Dermis blood vessel endothelial cell (primary cell): ENCODE data around the gene TMF1. TPM values are rescaled to one million over a fixed set of nuclear protein-coding genes. Genes with fewer than 3 reads are reported as not detected.

ENCODE experiments used
- DNase-seq: peaks from one replicate; pipeline ENCODE4 v3.0.0; 2010
- total RNA-seq: library from RNA; depleted of rRNA; stranded (reverse); fragments of >200 nt; gene quantifications from 2 replicates; pipeline ENCODE4 v1.2.3, GENCODE V29; 2014

The TMF1 gene
- total RNA-seq, 1 donor from 2014 or later, result 37.8 TPM

DNA sequence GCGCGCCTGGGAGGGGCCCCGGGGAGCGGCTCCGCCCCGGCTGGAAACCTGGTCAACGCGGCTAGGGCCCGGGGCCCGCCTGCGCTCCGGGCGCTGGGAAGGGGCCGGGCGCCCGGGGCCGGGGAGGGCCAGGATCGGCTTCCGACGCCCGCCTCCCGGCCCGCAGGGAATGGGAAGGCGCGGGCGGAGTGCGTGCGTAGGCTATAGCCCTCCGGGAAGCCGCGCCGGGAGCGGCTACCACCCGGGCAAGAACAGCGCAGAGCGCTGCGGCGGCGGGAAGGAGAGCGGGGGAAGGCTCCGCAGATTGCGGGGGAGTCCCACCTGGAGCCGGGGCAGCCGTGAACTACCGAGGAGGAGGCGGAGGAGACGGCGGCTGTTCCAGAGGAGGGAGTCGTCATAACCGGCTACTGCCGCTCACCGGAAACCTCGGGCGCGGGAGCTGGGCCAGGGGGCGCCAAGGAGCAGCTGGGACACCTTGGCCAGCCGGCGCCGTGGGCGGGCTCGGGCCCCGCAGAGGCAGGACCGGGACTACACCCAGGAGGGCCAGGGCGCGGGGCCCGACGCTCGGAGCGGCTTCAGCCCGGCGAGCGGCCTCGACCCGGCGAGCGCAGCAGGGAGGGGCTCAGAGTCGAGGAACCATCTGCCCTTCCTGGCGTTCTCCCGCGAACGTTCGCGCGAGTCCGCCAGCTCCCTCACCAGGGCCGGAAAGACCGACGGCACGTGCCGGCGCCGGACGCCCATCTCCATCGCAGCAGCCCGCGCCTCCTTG lies 38.7 kb downstream of the TMF1 start, which contains the start of gene EOGT:
Gene EOGT (minus strand): TSS at position 432 of the 769 bp plus-strand sequence. CDS start 3,838 bp downstream, outside the sequence.
- DNase-seq, result peak; percentile 95

DNA sequence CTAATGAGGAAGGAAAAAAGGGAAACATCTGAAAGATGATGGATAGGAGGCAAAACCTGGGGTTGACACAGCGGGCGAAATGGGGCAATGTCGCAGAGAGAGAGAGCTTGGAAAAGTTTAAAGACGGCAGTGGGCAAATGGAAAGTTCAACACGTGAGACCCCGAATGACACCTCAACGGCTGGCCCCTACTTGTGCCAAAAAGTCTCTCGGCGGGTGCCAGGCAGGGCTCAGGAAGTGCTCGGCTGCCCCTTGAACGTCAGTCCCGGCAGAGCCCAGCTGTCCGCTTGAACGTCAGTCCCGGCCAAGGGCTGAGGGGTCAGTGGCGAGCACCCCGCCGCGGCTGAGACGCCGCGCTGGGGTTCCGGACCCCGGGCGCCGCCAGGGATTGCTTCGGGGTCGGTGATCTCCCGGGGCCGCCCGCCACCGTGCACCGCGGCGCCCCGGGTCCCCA lies 39.3 kb downstream of the TMF1 start:
- peak; percentile 79 for DNase-seq

DNA sequence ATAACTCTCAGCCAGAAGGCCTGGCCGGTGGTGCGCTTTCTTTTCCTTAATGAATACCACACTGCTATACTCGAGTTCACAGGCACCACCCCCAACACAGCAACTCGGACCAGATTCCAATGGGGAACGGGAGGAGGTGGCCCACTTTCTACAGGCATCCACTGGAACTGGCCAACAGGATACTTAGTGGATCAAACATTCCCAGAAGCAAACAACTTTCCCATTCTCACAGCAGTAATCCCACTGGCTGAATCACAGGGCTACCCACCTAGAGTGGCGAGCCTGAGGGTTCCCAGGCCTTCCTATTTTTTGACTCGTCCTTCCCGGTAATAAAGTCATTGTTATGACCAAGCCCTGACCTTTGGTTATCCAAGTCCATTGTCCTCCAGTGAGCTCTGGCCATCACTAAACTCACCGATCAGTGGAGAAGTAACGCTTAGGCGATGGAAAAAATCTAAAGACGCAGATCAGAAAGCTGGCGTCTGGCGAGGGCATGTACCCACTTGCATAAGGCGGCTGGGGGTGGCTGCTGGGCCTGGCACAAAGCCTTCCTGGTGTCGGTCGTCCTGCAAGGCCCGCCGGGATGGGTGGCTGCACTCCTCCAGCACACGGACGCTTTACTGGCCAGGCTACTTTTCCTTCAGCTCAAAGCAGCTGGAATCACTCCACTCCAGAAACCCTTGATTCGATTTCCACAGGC lies 39.9 kb downstream of the TMF1 start:
- DNase-seq, result peak; percentile 32

DNA sequence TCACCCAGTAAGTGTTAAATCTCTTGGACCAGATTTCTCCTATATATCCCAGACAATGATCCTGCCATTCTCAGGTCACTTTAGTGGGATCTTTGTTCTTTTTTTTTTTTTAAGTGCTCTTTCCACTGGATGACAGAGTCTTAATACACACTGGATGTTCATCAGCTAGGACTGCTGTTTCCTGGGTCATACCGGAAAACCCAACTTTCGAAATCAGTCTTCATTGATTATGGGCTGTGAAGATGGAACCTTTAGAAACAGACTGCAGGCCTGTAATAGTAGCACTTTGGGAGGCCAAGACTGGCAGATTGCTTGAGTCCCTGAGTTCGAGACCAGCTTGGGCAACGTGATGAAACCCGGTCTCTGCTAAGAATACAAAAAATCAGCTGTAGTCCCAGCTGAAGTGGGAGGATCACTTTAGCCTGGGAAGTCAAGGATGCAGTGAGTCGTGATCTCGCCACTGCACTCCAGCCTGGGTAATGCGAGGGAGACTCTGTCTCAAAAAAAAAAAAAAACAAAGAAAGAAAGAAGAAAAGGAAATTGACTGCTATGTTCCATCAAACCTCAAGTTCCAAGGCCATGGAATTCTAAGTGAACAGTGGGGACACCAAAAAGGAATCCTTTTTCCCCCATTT lies 40.9 kb downstream of the TMF1 start:
- peak; percentile 25 for DNase-seq

DNA sequence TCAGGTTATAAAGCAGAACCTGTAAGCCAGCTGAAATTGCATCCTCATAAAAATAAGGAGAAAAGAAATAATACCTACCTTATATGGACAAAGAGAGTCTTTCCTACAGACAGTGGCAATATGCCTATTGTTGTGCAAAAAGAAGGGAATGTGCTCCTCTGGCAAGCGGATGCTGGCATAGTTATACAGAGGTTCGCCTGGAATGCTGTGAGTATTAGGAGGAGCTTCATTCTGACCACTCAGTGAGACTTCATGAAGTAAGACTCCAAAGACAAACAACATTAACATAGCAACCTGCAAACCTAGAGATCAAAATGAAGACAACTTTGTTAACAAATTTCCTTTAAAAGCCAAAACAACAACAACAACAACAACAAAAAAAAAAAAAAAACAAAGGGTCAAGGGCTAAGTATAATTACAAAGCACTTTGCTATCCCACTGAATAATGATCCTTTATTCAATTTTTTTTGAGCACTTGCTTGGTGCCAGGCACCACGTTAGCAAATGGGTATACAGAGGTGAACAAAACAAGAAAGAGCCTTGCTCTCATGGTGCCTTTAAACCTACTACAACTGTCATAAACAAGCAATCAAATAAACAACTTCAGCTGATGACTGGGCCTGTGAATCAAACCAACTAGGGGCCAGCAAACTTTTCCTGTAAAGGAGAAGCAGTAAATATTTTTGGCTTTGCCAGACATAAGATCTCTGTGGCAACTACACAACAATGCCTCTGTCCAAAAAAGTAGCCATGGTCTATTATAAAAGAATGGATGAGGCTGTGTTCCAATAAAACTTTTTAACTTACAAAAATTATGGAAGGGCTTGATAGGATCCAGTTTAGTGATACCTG lies 42.3 kb downstream of the TMF1 start:
- DNase-seq, result peak; percentile 59

DNA sequence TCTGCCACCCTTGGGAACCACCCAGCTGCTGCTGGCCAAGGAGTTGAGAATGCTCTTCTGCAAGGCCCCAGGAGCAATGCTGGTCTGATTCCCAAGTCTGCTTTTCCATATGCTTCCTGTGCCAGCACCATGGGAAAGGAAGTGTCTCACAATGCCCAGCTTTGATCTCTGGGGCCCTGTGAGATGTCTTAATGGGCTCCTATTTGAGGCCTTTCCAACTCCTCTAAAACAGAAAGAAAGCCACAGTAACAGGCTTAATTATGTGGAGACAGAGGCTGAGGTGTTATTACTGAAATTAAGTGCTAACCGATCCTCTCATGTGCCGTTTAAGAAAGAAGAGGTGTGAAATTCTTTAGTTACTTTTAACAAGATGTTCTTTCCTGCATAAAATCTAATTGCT lies 43.2 kb downstream of the TMF1 start:
- peak; percentile 96 for DNase-seq

DNA sequence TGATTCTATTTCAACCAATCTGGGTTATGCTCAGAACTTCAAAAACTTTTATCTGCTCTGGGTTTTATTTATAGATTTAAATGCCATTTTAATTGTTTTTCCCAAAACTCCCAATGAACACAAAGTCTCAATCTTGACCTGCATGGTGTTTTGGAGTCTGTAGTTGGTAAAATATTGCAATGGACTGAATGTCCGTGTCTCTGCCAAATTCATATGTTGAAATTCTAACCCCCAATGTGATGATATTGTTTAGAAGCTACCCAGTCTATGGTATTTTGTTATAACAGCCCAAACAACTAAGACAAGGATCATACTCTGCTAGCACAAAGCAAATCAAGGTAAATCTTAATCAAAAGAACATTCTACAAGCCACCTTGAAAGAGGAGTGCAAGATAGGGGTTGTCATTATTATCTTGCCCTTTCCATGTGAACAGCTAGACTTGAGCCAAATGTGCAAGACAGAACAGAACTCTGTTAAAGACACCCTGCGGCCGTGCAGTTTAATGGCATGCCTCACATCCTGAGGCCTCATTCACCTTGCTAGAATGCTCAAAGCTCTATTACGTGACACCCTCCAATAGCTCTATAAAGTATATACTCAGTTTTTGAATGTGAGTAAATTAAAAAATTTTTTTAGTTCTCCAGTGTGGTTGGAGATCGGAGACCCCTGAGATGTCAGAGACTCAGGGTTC lies 46.2 kb downstream of the TMF1 start:
- no peak for DNase-seq

DNA sequence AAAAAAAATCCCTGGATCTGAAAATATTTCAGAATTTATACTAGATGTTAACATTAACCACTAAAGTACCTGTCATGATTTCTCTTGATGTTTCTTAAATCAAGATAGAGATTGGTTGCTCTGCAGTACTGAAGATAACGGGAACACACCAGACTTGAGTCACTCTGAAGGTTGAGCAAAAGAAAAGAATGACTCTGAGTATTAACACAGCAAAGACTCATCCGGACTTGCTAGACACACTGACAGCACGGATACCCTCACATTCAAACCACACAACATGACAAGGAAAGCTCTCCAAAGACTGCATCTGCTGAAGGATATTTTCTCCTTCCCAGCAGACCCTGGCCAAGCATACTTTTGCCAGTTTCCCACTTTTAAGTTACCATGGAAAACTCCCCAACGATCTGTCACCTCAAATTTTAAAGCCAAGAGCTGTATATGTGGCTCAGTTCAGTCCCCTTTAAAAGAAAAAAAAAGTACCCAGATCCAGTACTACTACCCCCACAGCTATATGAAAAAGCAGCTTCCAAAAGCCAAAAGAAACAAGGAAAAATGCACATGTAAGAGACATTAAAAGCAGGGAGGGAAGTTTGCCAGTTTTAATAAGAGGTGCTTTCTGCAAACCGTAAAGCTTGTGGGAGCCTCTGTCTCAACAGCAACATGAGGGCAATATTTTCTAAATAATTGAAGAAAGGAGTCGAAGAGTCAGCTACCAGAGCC lies 46.9 kb downstream of the TMF1 start:
- DNase-seq, result no peak

DNA sequence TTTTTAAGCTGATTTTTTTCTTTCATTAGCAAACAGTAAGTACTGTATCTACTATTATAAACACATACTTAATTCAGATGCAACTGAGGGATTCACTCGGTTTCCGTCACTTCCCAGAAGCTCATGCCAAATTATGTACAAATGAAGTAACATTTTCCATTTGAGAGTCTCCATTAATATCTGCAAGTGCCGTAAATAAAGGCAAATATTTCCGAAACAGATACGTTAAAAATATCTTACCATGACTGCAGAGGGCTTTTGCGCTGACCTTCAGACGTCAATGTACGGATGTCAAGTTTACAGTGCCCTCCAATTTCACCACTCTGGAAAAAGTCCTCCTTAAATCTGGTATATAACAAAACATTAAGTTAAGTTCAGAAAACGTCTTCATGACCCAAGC lies 48.0 kb downstream of the TMF1 start:
- DNase-seq, result no peak

DNA sequence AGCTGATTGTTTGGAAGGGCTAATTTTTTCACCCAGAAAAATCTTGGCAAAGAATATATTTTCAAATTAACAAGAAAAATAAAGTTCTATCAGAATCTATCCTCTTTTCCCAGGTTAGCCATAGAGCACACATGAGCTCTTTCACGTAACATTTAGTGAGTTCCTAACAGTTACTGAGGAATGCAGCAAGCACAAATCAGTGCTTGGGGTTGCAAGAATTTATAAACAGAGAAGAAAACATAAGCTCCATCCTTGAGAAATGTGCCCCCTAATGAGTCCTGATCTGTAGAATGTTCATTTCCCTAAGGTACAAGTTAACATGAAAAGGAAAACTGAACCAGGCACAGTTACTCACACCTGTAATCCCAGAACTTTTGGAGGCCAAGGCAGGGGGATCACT lies 52.5 kb downstream of the TMF1 start:
- DNase-seq, result no peak

DNA sequence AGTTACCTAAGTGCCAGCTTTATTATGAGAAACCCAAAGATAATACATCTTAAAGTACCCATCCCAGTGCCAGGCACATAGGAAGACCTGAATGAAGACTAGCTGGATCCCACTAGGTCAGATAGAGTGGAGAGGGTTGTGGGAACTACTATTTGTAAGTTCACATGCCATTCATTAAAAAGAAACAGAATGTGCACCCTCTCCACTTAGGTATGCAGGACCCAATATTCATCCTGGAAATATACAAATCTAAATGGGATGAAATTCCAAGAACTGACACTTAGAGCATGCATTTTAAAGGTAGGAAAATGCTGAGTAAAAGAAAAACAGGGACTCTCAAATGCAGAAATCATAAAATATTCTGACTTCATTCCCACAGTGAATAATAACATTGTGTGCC lies 53.0 kb downstream of the TMF1 start:
- no peak for DNase-seq

DNA sequence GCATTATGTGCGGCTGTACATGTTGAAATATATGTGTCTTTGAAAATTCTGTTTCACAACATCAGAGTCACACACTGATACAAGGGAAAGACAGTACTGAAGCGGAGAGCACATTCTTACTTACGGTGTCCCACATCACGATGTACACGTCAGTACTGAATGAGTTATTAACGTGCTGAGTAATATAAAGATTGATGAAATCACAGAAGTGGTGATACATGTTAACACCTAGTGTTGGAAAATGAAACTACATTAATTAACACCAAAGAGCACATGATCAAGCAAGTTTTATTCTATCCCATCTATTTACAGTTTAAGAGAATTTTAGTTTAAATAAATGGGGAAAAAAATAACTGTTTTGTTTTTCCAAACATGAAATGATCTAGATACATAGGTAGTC lies 54.2 kb downstream of the TMF1 start:
- no peak for DNase-seq

DNA sequence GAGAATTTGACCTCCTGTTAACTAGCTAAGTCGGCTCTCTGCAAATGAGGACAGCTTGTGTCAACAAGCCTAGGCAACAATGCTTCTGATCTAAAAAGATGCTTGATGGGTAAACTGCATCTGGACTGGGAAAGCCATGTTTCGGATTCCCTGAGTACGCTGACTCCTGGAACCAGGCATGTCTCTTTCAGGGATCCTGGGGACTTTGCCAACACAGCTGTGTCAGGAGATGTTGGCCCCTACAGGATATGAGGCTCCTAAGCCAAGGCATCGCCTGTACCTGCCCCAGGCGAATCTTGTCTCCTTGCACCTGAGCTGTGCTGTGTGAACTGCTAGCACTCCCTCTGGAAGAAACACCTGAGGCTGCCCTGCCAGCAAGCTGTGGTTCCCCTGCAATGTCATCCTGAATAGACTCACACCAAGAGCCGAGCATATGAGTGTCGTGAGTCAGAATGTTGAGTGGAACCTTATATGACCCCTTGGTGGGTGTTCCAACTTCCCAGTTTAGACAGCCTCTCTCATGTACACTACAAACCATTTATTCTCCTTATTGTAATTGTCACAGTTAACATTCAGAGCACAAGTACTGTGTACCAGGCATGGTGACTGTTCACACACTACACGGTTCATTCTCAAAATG lies 55.7 kb downstream of the TMF1 start:
- DNase-seq, result no peak

DNA sequence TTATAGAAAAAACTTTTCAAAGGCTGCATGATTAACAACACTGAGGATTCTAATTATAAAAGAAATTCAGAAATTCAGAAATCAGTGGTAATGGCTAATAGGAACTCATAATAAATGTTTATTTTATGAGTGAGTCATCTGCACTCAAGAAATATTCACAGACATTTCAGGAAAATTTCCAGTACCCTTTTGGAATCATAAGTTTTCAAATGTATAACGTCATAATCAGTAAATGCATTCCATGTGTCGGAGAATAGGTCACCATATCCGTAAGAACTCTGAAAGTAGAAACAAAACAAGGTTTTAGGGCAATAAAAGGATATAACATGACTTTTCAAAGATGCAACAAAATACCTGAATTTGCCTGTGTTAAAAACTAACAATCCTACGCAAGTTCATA lies 63.4 kb downstream of the TMF1 start:
- DNase-seq, result no peak

DNA sequence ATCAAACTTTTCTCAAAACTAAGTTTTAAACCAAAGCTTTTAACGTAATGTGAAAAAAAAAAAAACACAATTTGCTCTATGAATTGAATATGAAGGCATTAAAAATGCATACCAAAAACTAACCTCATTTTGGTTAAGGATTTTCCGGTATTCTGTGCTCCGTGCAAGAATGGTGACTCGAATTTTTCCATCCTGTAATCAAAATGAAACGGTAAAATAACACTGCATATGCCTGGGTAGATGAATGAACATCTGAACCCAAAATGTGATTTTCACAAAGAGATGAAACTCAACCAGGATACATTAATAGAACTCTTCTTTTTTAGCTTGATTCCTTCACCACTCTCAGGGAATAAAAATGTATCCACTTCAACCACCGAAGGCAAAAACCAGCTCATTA lies 64.8 kb downstream of the TMF1 start:
- DNase-seq, result no peak

DNA sequence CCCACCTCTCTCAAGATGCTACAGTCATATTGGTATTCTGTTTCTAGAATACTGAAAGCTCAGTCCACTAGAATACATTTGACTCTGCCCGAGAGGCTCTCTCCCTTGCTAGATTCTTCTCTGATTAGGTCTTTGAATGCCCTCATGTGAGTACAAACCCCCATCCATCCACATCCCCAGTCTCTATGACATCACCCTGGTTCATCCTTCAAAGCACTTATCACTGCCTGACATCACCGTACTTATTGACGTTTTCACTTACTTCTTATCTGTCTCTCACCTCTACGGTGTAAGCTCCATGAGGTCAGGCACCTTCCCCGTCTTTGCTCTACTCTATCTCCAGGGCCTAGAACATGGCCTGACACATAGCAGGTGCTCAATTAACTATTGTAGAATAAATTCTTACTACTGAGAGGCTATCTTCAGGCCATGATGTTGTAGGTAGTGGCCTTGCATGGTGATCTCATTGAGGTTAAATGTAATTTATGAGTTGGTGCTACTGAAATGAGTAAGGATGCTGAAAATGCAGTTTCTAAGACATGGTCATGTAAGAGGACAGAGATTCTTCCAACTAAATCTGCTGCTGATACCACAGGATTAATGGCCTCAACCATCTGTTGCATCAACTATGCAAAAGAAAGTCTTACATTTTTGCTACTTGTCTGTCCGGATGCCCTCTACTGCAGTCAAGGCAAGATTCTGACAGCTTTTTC lies 65.5 kb downstream of the TMF1 start:
- DNase-seq, result no peak

DNA sequence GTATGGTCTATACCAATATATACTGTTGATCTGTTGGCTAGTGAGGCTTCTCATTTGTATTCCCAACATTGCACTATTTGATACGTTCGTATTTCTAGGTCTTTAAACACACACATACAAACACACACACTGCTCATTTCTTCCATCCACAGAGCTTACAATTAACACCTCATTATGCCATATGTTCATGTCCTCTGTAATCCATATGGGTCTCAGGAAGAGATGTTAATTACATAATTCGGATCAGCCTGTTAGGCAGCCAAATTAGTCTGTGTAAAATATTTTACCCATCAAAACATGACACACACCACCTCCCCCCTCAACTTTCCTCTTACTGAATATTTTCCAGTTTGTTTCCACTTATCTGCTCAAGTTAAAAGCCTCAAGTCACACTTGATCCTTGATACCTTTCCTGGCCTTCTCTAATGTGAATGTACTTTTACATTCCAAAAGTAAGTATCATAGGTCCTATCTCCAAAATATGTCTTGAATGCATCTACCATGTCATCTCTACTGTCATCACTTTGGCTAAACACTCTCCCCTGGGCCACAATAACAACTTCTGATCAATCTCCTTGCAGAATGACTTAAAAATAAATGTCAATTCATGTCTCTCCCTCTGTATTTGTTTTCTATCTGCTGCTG lies 66.9 kb downstream of the TMF1 start:
- DNase-seq, result no peak

DNA sequence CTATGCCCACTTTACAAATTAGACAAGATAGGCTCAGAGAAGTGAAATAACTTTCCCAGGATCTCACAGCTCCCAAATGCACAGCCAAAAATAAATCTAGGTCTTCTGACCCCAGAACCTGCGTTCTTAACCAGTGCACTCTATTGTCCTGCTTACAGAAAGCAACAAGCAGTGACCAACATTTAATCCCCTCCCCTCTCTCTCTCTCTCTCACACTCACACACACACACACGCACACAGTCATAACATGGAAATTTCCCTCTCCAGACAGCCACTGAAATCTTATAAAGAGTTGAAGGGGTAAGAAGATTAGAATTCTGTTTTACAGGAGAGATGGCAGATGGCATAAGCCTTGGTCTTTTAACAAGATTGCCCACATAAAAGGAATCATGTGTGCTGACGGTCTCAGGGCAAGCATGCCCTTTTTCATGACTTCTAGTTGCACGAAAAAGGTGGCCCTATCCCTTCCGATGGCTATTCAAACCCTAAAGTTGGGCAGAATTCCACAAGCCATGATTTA lies 68.1 kb downstream of the TMF1 start:
- DNase-seq, result no peak

DNA sequence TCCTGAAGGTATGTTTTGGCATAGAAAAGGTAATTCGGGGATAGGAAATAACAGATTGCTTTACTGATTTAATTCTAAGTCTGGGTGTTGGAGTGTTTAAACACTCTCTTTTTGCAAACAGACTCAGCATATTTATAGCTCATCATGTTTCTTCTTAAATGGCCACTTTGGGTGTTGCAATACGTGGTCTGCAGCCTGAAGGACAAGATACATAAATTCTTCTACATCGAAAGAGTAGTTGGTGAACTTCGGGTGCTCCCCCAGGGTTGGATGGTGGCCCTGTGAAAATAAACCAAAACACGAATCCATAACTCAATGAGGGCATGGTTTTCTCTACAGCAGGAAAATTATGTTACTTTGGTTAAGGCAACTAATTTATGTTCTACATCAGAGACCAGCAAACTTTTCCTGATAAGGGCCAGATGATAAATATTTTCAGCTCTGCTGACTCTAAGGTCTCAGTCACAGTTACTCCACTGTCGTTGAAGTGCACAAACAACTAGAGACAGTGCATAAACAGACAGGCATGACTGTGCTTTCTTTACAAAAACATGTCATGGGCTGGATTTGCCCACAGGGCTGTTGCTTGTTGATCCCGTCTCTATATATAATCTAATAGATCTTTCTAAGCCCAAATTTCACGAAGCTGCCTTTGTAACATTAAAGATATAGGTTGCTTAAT lies 74.5 kb downstream of the TMF1 start:
- no peak for DNase-seq
